ENCODE data around the gene FAM13C.

DNA sequence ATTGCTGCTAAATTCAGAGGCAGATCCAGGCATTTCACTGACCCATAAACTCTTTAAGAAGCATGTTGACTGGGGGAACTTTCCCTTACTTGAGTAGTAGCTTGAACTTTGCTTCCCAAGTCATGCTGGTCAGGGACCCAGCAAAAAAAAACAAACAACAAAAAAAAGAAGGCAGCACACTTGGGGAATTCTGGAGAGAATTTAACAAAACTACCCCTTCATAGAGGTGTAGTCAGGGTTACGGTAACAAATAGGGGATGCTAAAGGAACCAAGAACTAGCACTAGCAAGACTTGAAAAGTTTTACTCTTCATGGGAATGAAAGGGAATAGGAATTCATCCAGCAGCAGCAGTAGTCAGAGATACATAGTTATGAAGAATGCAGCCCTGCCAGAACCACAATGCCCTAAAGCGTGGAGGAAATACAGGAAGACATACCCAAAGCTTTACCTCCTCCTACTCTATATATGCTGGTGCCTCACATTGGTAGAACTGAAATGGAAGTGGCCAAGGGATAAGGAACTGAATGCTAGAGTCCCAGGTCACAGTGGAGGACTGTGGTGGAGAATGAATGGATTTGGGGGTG, 118.6 kb downstream of the FAM13C start:
- no peak for TF ChIP-seq ZKSCAN8 (CRISPR knock-in tag; IDR thresholded peaks at IDR 0.05)
- TF ChIP-seq POLR2A (conservative IDR thresholded peaks at IDR 0.05): no peak
- no peak for TF ChIP-seq KLF16 (IDR thresholded peaks at IDR 0.05)
- TF ChIP-seq JUND (IDR thresholded peaks at IDR 0.05; ENCODE audit: borderline replicate concordance, low read depth, low read length): no peak
- TF ChIP-seq JUND (tag; IDR thresholded peaks at IDR 0.05; ENCODE audit: borderline replicate concordance, low read depth, low read length): no peak
- TF ChIP-seq BRCA1 (IDR thresholded peaks at IDR 0.05): no peak
- no peak for TF ChIP-seq BRCA1 (CRISPR knock-in tag; IDR thresholded peaks at IDR 0.05)
- no peak for TF ChIP-seq CTCF (IDR thresholded peaks at IDR 0.05 in 2 of 3, conservative IDR thresholded peaks at IDR 0.05 in 1 of 3; ENCODE audit: insufficient read depth in 2 of 3, low read depth in 1 of 3, low read length in 3 of 3)
- no peak for TF ChIP-seq NFYB (IDR thresholded peaks at IDR 0.05; ENCODE audit: extremely low read depth, insufficient read length)
- TF ChIP-seq CBX8 (IDR thresholded peaks at IDR 0.05; ENCODE audit: borderline replicate concordance, extremely low read depth, low read depth, low read length, poor library complexity, severe bottlenecking): no peak
- TF ChIP-seq POLR2AphosphoS5 (IDR thresholded peaks at IDR 0.05; ENCODE audit: control insufficient read depth, insufficient read depth, low read depth, low read length): no peak
- no peak for TF ChIP-seq POU5F1 (IDR thresholded peaks at IDR 0.05; ENCODE audit: borderline replicate concordance, low read depth, low read length, partially characterized antibody)
- TF ChIP-seq THRA (IDR thresholded peaks at IDR 0.05): no peak
- TF ChIP-seq HDAC1 (IDR thresholded peaks at IDR 0.05): no peak
